ENCODE data around the gene LRRC28. TPM values are rescaled to one million over a fixed set of nuclear protein-coding genes. Genes with fewer than 3 reads are reported as not detected.

The LRRC28 gene
- total and polyA plus RNA-seq, 10 of the 15 experiments (the other 5 are each of a cell fraction or from before 2014, with no cell fraction given), result 21.3 to 54.9 (median 27.7) TPM

DNA sequence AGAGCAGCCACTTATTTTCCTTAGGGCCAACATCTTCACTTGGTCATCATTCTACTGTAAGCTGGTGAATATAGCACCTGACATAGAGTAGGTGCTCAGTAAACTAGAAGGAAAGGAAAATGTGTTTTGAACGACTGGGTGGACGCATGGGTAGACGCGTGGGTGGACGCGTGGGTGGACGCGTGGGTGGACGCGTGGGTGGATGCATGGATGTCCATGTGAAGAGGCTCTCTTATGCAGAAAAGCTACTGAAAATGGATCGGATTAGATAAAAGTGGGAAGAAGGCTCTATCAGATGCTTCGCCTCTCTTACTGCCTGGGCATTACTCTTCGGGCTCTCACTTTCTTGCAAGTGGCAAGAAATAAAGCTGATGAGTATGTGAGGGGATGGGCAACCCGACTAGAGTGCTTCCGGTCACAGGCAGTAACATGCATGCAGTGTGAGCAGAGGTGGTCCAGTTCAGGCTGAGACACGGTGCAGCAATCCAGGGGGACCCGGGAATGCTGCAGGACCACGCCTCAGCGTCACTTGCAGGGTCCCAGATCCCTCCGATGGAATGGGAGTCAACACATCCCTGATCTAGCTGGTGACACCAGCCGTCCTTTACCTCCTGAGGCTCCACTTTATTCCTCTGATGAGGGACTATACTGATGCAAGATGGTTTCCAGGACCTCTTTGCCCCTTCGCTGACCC, 176.5 kb downstream of the LRRC28 start:
- ChIA-PET CTCF (no interaction called here), POLR2A (interaction anchor here (1.1 kb wide), 1 partner anchor 15 kb away, joined by 3 read pairs; no protein-coding TSS in a partner anchor), SMC1A (ENCODE audit: uncharacterized antibody, unreplicated experiment) (interaction anchor here (0.9 kb wide), 1 partner anchor 329 kb away, joined by 3 read pairs; no protein-coding TSS in a partner anchor), RAD21 (ENCODE audit: unreplicated experiment) (interaction anchor here (1.1 kb wide), 1 partner anchor 11 kb away, joined by 3 read pairs; no protein-coding TSS in a partner anchor)
- ATAC-seq, result no peak
- H3K36me3 ChIP-seq (ENCODE audit: control insufficient read depth in 2 of 2, insufficient read depth in 2 of 2, low read length in 1 of 2), result no peaks in the 10 kb centered on the region
- 66% methylated on average over 22 of the region's 22 CpGs for WGBS (ENCODE audit: insufficient coverage, insufficient replicate concordance, low lambda C conversion rate, missing lambda C conversion rate)
- no peak for DNase-seq (ENCODE audit: low read depth, low spot score)
- no peaks in the 10 kb centered on the region for H4K20me1 ChIP-seq (ENCODE audit: control insufficient read depth, insufficient read depth)
- no peak overlapping the region for H3K4me2 ChIP-seq (ENCODE audit: control insufficient read depth, insufficient read depth)
- BruUV-seq (replicated peaks), result no TSS peak
- H3K4me3 ChIP-seq, result no peak overlapping the region
- no peak overlapping the region for H2AFZ ChIP-seq (ENCODE audit: control insufficient read depth, low read depth, low read length)
- no peaks in the 10 kb centered on the region; a peak in 1 of 4 replicates for H3K27me3 ChIP-seq (replicated peaks in 1 of 2; ENCODE audit: control insufficient read depth in 2 of 2, insufficient read depth in 2 of 2, low read length in 1 of 2)
- intact Hi-C loops (cut with micrococcal nuclease; ENCODE audit: unreplicated experiment) (no loop called here), in situ Hi-C loops (cut with MboI) (no loop called here)
- H3K27ac ChIP-seq (ENCODE audit: control insufficient read depth, insufficient read depth), result no peak overlapping the region
- H3K9me3 ChIP-seq (replicated peaks; ENCODE audit: control insufficient read depth, insufficient read depth, low read length), result no peaks in the 10 kb centered on the region
- no peak for FAIRE-seq
- H3K4me1 ChIP-seq (ENCODE audit: control insufficient read depth, insufficient read depth, low read length), result peaks cover 18% of the 10 kb centered on the region
- no peak overlapping the region for H3K9ac ChIP-seq (ENCODE audit: control insufficient read depth, insufficient read depth, low read length)
- H3K79me2 ChIP-seq (ENCODE audit: control insufficient read depth, insufficient read depth, low read length), result no peaks in the 10 kb centered on the region
- TF ChIP-seq ZNF24 (IDR thresholded peaks at IDR 0.05) (no peak), EGR1 (IDR thresholded peaks at IDR 0.05; ENCODE audit: borderline replicate concordance in 1 of 2, low read depth in 2 of 2, low read length in 2 of 2) (peak in 1 of 2 experiments; percentile 60; a peak in 1 of 3 replicates), IKZF2 (IDR thresholded peaks at IDR 0.05) (no peak), CHD2 (IDR thresholded peaks at IDR 0.05; ENCODE audit: borderline replicate concordance, low read depth, low read length) (no peak), DPF2 (IDR thresholded peaks at IDR 0.05) (no peak), RFX5 (IDR thresholded peaks at IDR 0.05; ENCODE audit: low read depth, low read length) (no peak), IRF4 (IDR thresholded peaks at IDR 0.05; ENCODE audit: low read depth, low read length) (no peak)

GRCh38 chr15:99429681-99430081, 178.4 kb downstream of the LRRC28 start:
- peaks cover 29% of the 10 kb centered on the region for H3K4me1 ChIP-seq (ENCODE audit: control insufficient read depth, insufficient read depth, low read length)
- FAIRE-seq, result no peak
- RAD21 ChIA-PET (ENCODE audit: unreplicated experiment), result no interaction called here
- TF ChIP-seq RAD51 (IDR thresholded peaks at IDR 0.05) (no peak), ASH2L (IDR thresholded peaks at IDR 0.05; ENCODE audit: borderline replicate concordance, low read depth) (no peak), GATAD2B (conservative IDR thresholded peaks at IDR 0.05; ENCODE audit: low read depth) (no peak), CEBPB (IDR thresholded peaks at IDR 0.05; ENCODE audit: borderline replicate concordance in 1 of 2, low read depth in 2 of 2, low read length in 2 of 2) (no peak), YY1 (IDR thresholded peaks at IDR 0.05; ENCODE audit: low read depth, low read length) (0 out of 2 replicates have a peak, but pooled peaks have one; percentile 24), NR2C2 (IDR thresholded peaks at IDR 0.05; ENCODE audit: borderline replicate concordance, control insufficient read depth, insufficient read length, low read depth) (no peak), EED (IDR thresholded peaks at IDR 0.05; ENCODE audit: low read depth) (no peak)
- TF ChIP-seq, protein P1, sequence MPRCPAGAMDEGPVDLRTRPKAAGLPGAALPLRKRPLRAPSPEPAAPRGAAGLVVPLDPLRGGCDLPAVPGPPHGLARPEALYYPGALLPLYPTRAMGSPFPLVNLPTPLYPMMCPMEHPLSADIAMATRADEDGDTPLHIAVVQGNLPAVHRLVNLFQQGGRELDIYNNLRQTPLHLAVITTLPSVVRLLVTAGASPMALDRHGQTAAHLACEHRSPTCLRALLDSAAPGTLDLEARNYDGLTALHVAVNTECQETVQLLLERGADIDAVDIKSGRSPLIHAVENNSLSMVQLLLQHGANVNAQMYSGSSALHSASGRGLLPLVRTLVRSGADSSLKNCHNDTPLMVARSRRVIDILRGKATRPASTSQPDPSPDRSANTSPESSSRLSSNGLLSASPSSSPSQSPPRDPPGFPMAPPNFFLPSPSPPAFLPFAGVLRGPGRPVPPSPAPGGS (IDR thresholded peaks at IDR 0.05; ENCODE audit: borderline replicate concordance, insufficient read depth, low read depth, low read length, poor library complexity, severe bottlenecking), result no peak

More at GRCh38 chr15:99429681-99430081, 178.4 kb downstream of the LRRC28 start:
- H3K9ac ChIP-seq (ENCODE audit: control insufficient read depth, insufficient read depth, low read length), result no peak overlapping the region
- SMC1A ChIA-PET (ENCODE audit: uncharacterized antibody, unreplicated experiment), result no interaction called here
- no peak overlapping the region for H2AFZ ChIP-seq (ENCODE audit: control insufficient read depth, low read depth, low read length)
- in situ Hi-C loops (cut with MboI), result no loop called here
- no peak for ATAC-seq
- no TSS peak for BruUV-seq (replicated peaks)
- WGBS (ENCODE audit: insufficient coverage, insufficient replicate concordance, low lambda C conversion rate, missing lambda C conversion rate), result 80% methylated on average over 5 of the region's 5 CpGs
- H3K27me3 ChIP-seq (replicated peaks in 1 of 2; ENCODE audit: control insufficient read depth in 2 of 2, insufficient read depth in 2 of 2, low read length in 1 of 2), result no peaks in the 10 kb centered on the region; a peak in 1 of 4 replicates
- CTCF ChIA-PET, result interaction anchor here (1.4 kb wide), 1 partner anchor 275 kb away, joined by 5 read pairs; no protein-coding TSS in a partner anchor
- POLR2A ChIA-PET, result no interaction called here
- no peaks in the 10 kb centered on the region for H3K36me3 ChIP-seq (ENCODE audit: control insufficient read depth in 2 of 2, insufficient read depth in 2 of 2, low read length in 1 of 2)
- intact Hi-C loops (cut with micrococcal nuclease; ENCODE audit: unreplicated experiment), result no loop called here
- H3K27ac ChIP-seq (ENCODE audit: control insufficient read depth, insufficient read depth), result no peak overlapping the region
- H3K79me2 ChIP-seq (ENCODE audit: control insufficient read depth, insufficient read depth, low read length), result no peaks in the 10 kb centered on the region
- DNase-seq (ENCODE audit: low read depth, low spot score), result no peak
- no peaks in the 10 kb centered on the region for H3K9me3 ChIP-seq (replicated peaks; ENCODE audit: control insufficient read depth, insufficient read depth, low read length)
- H4K20me1 ChIP-seq (ENCODE audit: control insufficient read depth, insufficient read depth), result no peaks in the 10 kb centered on the region
- no peak overlapping the region for H3K4me3 ChIP-seq
- H3K4me2 ChIP-seq (ENCODE audit: control insufficient read depth, insufficient read depth), result no peak overlapping the region
